Measurements from ENCODE around the gene INCA1.

Gene INCA1

DNA sequence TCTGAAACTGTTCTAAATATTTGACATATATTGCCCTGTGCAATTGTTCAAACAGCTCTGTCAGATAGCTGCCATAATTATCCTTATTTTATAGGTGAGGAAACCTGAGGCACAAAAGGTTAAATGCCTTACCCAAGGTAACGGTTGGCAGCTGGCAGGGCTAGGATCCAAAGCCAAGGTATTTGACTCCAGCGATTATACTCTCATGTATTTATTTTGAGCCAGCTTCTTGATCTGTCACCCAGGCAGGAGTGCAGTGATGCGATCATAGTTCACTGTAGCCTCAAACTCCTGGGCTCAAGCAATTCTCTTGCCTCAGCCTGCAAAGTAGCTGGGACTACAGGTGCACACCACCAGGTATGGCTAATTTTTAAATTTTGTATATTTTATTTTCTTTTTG, 39.2 kb downstream of the INCA1 start:
- TF ChIP-seq, protein P1, sequence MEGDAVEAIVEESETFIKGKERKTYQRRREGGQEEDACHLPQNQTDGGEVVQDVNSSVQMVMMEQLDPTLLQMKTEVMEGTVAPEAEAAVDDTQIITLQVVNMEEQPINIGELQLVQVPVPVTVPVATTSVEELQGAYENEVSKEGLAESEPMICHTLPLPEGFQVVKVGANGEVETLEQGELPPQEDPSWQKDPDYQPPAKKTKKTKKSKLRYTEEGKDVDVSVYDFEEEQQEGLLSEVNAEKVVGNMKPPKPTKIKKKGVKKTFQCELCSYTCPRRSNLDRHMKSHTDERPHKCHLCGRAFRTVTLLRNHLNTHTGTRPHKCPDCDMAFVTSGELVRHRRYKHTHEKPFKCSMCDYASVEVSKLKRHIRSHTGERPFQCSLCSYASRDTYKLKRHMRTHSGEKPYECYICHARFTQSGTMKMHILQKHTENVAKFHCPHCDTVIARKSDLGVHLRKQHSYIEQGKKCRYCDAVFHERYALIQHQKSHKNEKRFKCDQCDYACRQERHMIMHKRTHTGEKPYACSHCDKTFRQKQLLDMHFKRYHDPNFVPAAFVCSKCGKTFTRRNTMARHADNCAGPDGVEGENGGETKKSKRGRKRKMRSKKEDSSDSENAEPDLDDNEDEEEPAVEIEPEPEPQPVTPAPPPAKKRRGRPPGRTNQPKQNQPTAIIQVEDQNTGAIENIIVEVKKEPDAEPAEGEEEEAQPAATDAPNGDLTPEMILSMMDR (IDR thresholded peaks at IDR 0.05): no peak

DNA sequence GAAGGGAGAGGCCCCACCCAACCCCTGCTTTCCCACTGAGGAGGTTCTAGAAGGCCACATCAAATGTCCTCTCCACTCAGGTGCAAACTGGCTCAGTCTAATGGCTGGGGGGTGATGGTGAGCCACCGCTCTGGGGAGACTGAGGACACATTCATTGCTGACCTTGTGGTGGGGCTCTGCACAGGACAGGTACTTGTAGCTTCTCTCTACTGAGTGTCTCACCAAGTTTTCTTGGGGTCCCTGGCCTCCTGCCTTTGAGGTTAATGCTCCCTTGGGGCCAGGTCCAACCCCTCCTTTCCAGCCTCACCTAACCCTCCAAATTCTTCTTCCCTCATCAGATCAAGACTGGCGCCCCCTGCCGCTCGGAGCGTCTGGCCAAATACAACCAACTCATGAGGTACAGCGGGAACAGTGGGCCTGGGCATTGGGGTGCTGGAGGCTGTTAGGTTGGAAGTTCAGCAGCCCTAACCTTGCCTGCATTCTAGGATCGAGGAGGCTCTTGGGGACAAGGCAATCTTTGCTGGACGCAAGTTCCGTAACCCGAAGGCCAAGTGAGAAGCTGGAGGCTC, 40.7 kb downstream of the INCA1 start:
- TF ChIP-seq, protein P1 (IDR thresholded peaks at IDR 0.05): no peak; the same call in 1 of the 2 replicates

DNA sequence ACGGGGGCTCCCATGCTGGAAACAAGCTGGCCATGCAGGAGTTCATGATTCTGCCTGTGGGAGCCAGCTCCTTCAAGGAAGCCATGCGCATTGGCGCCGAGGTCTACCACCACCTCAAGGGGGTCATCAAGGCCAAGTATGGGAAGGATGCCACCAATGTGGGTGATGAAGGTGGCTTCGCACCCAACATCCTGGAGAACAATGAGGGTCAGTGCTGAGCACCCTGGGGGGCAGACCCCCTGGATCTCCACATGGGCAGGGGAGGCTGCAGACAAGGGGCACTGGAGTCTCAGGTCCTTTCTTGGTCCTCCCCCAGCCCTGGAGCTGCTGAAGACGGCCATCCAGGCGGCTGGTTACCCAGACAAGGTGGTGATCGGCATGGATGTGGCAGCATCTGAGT, 42.2 kb downstream of the INCA1 start:
- TF ChIP-seq, protein P1 (IDR thresholded peaks at IDR 0.05): no peak

DNA sequence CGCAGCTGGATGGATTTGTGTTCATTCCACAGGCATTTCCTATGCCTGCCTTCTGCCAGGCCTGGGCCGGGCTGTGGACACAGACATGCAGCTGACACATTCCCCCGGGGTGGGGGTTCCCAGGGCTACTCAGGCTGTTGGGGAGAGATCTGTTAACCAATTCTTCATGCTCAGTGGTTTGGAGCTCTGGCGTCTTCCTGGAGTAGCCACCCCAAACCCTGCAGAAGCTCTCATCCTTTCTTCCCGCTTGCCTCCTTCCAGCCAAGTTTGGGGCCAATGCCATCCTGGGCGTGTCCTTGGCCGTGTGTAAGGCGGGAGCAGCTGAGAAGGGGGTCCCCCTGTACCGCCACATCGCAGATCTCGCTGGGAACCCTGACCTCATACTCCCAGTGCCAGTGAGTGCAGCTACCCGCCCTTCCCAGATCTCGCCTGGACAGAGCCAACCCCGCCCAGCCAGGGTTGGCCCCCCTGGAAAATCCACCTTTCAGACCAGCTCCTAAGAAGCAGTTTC, 43.8 kb downstream of the INCA1 start:
- TF ChIP-seq, protein P1 (IDR thresholded peaks at IDR 0.05): no peak

DNA sequence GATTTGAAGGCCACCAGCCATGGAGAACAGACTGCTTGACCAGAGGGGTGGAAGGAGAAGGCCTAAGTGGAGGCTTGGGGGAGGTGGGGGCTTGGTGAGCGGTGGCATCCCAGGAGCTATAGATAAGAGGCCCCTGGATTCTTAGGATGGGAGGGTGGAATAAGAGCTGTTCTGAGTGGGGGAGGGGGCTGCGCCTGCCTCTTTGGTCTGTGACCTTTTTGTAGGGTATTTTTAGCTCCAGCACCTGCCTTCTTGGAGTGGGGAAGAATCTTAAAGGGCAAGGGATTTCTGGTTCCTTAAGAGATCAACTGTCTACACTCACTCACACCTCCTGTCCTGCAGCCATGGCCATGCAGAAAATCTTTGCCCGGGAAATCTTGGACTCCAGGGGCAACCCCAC, 45.8 kb downstream of the INCA1 start:
- TF ChIP-seq, protein P1 (IDR thresholded peaks at IDR 0.05): no peak

DNA sequence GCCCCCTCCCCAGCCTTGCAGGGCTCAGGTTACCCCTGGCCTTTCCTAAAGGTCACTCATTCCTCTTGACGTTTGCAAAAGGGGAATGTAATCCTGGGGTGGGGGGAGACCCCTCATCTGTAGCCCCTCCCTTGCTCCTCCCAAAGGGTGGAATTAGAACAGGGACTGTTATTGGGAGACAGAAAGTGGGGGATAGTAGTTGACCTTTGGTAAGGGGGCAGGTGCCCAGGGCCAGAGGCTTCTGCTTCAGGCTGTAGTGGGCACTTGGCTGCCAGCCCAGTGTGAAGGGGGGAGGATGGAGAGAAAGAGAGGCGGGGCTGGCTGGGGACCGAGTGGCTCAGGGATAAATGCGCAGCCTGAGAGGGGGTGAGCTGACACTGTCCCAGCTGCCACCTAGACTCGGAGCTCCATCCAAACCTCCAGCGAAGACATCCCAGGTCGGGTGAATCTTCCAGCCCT, 46.5 kb downstream of the INCA1 start, which contains the start of gene ENO3:
Gene ENO3, plus strand, starts transcription at position 374 of the 459 bp plus-strand sequence. CDS start 711 bp downstream, outside the sequence.
- TF ChIP-seq, protein P1 (IDR thresholded peaks at IDR 0.05): no peak

DNA sequence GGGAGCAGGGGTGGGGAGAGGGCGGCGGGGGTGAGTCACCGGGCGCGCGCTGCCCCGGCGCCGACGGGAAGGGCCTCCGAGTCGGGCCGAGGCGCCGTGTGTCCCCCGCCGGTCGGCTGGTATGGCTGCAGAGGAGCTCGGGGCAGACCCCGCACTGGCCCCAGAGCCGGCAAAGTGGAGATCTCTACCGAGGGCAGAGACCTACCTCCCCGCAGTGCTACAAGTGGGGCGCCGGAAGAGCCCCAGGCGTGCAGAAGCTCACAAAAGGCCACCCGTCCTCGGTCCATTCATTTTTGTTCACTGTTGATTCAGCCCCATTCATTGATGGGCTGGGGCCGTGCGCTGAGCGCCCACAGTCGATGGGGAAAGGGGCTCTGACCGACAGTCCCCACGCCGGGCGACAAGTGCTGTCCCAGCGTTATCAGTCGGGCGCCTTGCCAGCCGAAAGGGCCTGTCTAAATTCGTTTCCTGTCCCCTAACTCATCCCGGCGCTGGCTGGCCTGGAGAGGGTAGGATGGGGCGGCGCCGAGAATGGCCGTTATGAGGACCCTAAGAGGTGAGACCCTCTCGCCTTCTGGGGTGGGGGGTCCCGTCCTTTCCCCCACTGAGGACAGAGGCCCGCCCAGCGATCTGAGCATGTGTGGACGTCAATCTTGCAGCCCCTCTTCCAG, 47.1 kb downstream of the INCA1 start:
- TF ChIP-seq, protein P1 (IDR thresholded peaks at IDR 0.05): no peak
